GM21825 (cell line): ENCODE measurements around the gene CCDC87.
"Not testable (repeated sequence)": the region's sequence is repeated elsewhere in the genome, so short reads cannot be mapped to it uniquely, and the experiment has no call there.

Experiments used
- ATAC-seq: cut with Tn5 transposase; IDR thresholded peaks from one replicate; pipeline ENCODE4 v1.9.1; 2021; ENCODE audit warnings: mild to moderate bottlenecking, moderate library complexity; ENCODE audit not compliant: unreplicated experiment

CCDC87 gene, protein sequence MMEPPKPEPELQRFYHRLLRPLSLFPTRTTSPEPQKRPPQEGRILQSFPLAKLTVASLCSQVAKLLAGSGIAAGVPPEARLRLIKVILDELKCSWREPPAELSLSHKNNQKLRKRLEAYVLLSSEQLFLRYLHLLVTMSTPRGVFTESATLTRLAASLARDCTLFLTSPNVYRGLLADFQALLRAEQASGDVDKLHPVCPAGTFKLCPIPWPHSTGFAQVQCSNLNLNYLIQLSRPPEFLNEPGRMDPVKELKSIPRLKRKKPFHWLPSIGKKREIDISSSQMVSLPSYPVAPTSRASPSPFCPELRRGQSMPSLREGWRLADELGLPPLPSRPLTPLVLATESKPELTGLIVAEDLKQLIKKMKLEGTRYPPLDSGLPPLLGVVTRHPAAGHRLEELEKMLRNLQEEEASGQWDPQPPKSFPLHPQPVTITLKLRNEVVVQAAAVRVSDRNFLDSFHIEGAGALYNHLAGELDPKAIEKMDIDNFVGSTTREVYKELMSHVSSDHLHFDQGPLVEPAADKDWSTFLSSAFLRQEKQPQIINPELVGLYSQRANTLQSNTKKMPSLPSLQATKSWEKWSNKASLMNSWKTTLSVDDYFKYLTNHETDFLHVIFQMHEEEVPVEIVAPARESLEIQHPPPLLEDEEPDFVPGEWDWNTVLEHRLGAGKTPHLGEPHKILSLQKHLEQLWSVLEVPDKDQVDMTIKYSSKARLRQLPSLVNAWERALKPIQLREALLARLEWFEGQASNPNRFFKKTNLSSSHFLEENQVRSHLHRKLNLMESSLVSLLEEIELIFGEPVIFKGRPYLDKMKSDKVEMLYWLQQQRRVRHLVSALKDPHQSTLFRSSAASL

DNA sequence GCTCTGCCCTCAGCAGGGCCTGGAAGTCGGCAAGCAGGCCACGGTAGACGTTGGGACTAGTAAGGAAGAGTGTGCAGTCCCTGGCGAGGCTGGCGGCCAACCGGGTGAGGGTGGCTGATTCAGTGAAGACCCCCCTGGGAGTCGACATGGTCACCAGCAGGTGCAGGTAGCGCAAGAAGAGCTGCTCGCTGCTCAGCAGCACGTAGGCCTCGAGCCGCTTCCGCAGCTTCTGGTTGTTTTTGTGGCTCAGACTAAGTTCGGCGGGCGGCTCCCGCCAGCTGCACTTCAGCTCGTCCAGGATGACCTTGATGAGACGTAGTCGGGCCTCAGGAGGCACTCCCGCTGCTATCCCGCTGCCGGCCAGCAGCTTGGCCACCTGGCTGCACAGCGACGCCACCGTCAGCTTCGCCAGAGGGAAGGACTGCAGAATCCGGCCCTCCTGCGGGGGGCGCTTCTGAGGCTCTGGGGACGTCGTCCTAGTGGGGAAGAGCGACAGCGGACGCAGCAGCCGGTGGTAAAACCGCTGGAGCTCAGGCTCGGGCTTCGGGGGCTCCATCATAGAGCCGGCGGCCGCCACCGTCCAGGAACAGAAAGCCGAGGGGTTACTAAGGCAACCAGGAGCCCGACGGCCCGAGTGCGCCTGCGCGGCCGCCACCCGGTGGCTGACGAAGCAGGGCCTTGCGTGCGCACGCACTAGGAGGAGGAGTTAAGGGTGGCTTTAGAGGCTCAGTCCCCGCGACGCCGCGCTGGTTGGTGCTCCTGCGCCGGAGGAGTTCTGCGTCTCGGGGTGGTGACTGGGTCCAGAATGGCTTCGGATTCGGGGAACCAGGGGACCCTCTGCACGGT, at the start of gene CCDC87, which contains the start of gene CCS:
Gene CCDC87, minus strand, starts transcription at position 607 of the 846 bp plus-strand sequence. Its CDS starts 48 bp downstream, at position 559.
Gene CCS, plus strand, starts transcription at position 729 of the 846 bp plus-strand sequence. Its CDS starts 77 bp downstream, at position 806.
- ATAC-seq = peak; percentile 86

GRCh38 chr11:66641834-66642233, 49.0 kb upstream of the CCDC87 start:
- no peak for ATAC-seq

DNA sequence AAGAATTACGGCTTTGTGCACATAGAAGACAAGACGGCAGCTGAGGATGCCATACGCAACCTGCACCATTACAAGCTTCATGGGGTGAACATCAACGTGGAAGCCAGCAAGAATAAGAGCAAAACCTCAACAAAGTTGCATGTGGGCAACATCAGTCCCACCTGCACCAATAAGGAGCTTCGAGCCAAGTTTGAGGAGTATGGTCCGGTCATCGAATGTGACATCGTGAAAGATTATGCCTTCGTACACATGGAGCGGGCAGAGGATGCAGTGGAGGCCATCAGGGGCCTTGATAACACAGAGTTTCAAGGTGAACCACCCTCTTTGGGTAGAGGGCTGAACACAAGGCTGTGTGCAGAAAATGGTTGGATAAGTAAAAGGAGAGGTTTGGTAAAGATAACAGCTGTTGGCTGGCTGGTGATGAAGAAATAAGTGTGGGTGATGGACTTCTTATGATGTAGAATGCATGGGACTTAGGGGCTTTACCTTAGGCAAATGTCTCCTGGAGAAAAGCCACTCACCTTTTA, 47.0 kb upstream of the CCDC87 start:
- ATAC-seq = not testable (repeated sequence)

DNA sequence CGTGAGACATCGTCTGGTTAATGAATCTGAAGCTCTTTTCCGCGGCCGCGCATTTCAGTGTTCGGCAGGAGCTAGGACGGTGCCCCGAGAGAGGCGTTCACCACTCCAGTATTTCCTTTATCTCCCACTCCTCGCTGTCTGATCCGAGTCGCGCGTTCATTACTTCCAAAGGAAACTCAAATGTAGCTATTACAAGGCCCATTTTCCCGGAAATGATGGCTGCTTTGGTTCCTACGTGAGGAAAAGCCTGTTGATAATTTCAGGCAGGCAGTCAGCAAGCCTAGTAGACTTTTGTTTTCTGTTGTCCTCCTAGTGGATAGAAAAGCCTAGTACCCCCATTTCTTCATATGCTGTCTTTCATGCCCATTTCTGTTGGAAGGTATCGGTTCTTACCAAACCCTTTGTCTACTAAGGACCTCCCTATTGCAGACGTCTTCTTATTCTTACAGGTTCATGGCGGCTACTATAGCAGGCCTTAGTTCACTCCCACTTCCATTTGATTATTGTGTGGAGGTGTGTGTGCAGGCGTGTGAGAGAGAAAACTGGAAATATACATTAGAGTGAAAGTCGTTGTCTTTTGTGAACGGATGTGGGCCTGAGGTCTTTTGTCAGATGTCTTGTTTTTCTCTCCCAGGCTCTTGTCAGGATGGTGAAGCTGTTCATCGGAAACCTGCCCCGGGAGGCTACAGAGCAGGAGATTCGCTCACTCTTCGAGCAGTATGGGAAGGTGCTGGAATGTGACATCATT, 46.4 kb upstream of the CCDC87 start:
- ATAC-seq = no peak

DNA sequence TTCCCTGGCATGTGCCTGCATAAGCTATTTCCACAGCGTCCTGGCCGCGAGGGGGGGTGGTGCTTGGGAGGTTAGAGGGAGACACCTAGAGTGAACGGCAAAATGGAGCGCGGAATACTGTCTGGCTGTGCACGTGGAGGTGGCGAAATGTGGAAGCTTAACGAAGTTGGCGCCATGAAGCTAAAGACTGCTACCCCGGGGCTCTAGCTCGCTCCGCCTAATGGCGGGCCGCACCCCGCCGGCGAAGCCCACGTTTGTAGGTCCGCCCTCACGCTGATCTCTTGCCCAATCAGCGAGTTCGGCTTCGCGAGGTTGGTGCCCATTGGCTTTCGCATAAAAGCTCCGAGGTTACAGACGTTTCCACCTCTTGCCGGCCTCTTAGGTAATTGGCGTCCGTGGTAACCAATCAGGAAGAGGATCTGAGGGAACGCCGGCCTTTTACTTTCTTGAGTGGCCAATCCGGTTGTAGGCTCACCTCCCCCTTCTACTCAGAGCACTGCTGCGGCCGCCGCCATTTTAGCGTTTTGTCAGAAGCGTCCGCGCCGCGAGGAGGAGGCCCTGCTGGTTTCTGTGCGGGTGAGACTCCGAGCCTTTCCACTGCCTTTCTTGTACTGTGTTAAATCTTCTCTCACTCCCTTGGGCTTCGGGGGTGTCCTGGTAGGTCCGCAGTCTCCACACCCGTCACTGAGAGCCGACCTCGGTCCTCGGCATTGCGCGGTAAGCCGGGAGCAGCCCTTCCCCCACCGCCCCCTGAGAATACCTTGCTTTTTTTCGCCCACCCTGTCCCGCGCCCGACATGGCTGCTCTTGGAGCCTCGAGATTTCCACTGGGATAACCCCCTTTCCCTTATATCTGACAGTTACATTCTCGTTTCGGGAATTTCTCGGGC, 45.6 kb upstream of the CCDC87 start, which contains the start of gene RBM4:
Gene RBM4, plus strand, starts transcription at position 527 of the 889 bp plus-strand sequence. CDS start 1,009 bp downstream, outside the sequence.
- ATAC-seq = peak; percentile 91

DNA sequence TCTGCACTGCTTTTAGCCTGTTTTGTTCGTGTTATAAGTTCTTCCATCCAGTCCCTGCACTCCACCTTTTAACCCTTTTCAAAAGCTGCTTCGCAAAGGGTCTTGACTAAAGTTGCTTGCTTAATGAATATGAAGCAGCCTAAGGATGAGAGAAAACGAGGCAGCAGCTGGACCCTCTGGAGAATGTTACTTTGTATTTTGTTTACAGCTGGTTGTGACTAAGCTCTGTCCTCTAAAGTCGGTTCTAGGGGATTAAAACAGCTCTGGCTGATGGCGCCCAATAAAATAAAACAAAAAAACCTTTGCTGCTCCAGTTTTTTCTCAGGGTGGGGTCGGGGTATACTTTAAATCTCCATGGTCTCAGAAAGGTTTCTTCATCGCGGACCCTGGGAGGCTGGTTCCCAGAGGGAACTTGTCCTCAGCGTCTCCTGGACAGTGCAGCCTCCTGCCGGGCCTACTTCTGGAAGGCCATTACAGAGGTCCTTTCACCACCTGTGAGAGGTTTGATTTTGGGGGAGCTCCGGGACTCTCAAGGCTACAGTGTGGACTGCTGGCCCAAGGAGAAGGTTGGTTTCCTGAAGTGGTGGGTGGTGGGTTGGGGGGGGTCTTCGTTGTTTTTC, 44.8 kb upstream of the CCDC87 start:
- no peak for ATAC-seq

DNA sequence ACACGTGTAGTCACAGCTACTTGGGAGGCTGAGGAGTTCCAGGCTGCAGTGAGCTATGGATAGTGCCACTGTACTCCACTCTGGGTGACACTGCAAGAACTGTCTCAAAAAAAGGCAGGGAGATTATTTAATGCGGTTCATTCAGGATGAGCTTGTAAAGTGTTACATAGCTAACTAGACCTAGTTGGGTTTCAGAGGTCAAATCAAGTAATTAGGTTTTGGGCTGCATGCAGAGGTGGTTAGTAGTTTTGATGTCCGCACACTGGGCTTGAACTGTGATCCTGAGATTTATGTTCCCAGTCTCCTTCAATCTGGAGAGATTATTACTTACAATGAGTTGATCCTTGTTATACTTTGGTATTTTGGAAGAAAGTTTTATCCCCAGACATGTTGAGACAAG, 43.5 kb upstream of the CCDC87 start:
- ATAC-seq = no peak

- ATAC-seq = no peak
These were observed 40.1 kb upstream of the CCDC87 start for GRCh38 chr11:66632952-66633351.

- no peak for ATAC-seq
These were observed 39.0 kb upstream of the CCDC87 start for GRCh38 chr11:66631883-66632282.

DNA sequence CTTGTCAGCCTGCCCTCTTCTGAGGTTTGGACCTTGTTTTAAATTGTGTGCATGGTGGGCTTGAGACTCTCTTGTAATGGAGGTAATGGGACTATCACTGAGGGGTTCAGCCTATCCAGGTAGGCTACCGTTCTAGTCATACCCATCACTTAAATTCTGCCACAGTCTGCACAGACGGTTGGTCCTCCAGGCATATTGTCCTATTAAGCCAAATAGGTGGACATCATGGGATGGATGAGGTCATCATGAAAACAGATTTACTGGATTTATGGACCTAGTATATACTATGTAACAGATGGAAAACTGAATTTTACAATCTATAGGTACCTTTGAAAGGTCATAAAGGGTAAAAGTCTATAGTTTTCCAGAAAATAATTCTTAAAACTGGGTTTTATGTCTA, 36.5 kb upstream of the CCDC87 start:
- ATAC-seq = no peak

GRCh38 chr11:66628061-66628603, 35.3 kb upstream of the CCDC87 start:
- no peak for ATAC-seq

GRCh38 chr11:66626926-66627325, 34.1 kb upstream of the CCDC87 start:
- no peak for ATAC-seq

GRCh38 chr11:66626382-66626781, 33.5 kb upstream of the CCDC87 start:
- no peak for ATAC-seq

DNA sequence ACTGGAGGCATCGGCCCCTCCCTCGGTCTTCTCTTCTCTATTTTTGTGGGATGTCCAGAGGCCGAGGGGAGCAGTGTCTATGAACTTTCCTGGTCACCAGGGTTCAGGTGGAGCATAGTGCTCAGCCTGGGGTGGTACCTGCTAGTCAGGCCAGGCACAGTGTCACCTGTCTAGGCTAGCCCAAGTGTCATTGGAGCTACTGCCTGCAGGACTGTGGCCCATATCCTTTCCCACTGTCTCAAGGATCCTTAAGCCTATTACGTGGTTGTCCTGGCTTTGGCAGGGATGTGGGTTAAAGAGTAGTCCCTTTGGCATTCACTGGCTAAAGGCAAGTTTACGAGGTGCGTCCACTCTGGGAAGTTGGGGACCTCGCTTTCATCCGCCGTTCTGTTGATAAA, 32.9 kb upstream of the CCDC87 start:
- ATAC-seq = no peak

GRCh38 chr11:66625041-66625751, 32.3 kb upstream of the CCDC87 start:
- no peak for ATAC-seq

GRCh38 chr11:66624450-66624849, 31.6 kb upstream of the CCDC87 start:
- ATAC-seq = no peak

DNA sequence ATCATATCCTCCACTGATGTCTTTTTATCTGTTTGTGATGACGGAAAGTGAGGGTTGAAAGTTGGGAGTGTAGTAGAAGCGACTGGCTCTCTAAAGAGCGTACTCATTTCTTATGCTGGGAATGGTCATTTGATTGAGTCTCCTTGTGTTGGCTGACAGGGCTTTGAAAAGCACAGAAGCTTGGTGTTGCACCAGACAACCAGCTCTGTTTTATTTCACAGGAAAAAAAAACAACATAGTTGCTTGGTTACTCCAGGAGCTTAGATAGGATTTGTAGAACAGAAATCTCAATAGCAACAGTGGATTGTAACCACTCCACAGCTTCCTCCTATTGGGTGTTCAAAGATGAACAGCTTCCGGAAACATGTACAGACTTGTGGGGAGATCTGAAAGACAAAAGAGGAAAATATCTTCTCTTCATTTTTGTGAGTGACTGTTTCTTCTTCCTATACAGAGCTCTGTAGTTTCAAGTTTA, 26.3 kb upstream of the CCDC87 start:
- no peak for ATAC-seq
